ENCODE results near the gene TRIM41.

Gene TRIM41

DNA sequence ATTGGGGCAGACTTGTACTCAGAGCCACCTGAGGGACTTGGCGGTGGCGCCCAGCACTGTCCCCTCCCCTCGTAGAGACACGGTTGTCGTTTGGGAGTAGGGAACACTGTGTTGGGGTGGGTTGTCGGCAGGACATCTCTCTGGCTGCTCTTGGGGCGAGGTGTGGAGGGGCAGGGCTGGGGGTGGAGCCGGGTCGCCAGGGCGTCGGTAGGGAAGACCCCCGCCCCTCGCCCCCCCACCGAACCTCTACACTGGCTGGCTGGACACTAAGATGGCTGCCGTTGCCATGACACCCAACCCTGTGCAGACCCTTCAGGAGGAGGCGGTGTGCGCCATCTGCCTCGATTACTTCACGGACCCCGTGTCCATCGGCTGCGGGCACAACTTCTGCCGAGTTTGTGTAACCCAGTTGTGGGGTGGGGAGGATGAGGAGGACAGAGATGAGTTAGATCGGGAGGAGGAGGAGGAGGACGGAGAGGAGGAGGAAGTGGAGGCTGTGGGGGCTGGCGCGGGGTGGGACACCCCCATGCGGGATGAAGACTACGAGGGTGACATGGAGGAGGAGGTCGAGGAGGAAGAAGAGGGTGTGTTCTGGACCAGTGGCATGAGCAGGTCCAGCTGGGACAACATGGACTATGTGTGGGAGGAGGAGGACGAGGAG, 778 bp downstream of the TRIM41 start:
- no peaks in the 10 kb centered on the region for H3K27me3 ChIP-seq (ENCODE audit: insufficient read depth, poor library complexity, severe bottlenecking)
- TF ChIP-seq GABPA (IDR thresholded peaks at IDR 0.05; ENCODE audit: low read depth) (no peak), POLR2AphosphoS5 (IDR thresholded peaks at IDR 0.05; ENCODE audit: low read depth) (peak; percentile 9), CTCF (IDR thresholded peaks at IDR 0.05; ENCODE audit: insufficient read depth, low read length) (no peak), SPI1 (IDR thresholded peaks at IDR 0.05; ENCODE audit: borderline replicate concordance, low read depth) (peak; percentile 62; the same call in 1 of the 2 replicates), REST (IDR thresholded peaks at IDR 0.05; ENCODE audit: insufficient replicate concordance, low read depth) (no peak)
- H3K4me3 ChIP-seq (replicated peaks; ENCODE audit: insufficient read depth, low read length): peak overlapping the region; percentile 68
- DNase-seq (ENCODE audit: low read depth in 1 of 2, low spot score in 1 of 2): peak in 1 of 2 experiments; percentile 62
- peak overlapping the region; percentile 97 for H3K27ac ChIP-seq (replicated peaks)

DNA sequence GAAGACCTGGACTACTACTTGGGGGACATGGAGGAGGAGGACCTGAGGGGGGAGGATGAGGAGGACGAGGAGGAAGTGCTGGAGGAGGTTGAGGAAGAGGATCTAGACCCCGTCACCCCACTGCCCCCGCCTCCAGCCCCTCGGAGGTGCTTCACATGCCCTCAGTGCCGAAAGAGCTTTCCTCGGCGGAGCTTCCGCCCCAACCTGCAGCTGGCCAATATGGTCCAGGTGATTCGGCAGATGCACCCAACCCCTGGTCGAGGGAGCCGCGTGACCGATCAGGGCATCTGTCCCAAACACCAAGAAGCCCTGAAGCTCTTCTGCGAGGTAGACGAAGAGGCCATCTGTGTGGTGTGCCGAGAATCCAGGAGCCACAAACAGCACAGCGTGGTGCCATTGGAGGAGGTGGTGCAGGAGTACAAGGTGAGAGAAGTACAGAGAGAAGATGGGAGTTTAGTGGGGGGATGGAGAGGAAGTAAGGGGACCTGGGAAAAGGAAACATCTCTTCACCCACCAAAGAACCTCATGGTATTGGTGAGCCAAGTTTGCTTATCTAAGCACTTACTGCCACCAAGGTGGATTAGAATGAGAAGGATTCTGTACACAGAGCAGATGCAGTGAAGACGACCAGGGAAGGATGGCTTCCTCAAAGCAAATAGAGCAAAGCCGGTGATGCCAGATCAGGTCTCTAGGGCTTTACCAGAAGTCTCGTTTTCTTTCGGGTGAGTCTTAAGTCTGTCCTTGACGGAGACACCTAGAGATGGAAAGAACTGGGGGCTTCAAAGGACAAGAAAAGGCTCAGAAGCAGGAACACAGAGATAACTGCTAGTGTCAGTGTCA, 1.5 kb downstream of the TRIM41 start:
- H3K27ac ChIP-seq (replicated peaks): peak overlapping the region; percentile 97
- peak overlapping the region; percentile 68 for H3K4me3 ChIP-seq (replicated peaks; ENCODE audit: insufficient read depth, low read length)

GRCh38 chr5:181229996-181230395, 6.9 kb downstream of the TRIM41 start:
- no peak for DNase-seq (ENCODE audit: low read depth in 1 of 2, low spot score in 1 of 2)
- TF ChIP-seq CTCF (IDR thresholded peaks at IDR 0.05; ENCODE audit: insufficient read depth, low read length) (no peak), REST (IDR thresholded peaks at IDR 0.05; ENCODE audit: insufficient replicate concordance, low read depth) (no peak), POLR2AphosphoS5 (IDR thresholded peaks at IDR 0.05; ENCODE audit: low read depth) (no peak), SPI1 (IDR thresholded peaks at IDR 0.05; ENCODE audit: borderline replicate concordance, low read depth) (no peak), GABPA (IDR thresholded peaks at IDR 0.05; ENCODE audit: low read depth) (no peak)
- Histone ChIP-seq H3K27me3 (ENCODE audit: insufficient read depth, poor library complexity, severe bottlenecking) (no peaks in the 10 kb centered on the region), H3K27ac (replicated peaks) (no peak overlapping the region), H3K4me3 (replicated peaks; ENCODE audit: insufficient read depth, low read length) (no peak overlapping the region)

More for the DNA sequence above, 1.5 kb downstream of the TRIM41 start:
- peak in 1 of 2 experiments; percentile 45 for DNase-seq (ENCODE audit: low read depth in 1 of 2, low spot score in 1 of 2)
- H3K27me3 ChIP-seq (ENCODE audit: insufficient read depth, poor library complexity, severe bottlenecking): no peaks in the 10 kb centered on the region
- TF ChIP-seq SPI1 (IDR thresholded peaks at IDR 0.05; ENCODE audit: borderline replicate concordance, low read depth): peak; percentile 0; the same call in 1 of the 2 replicates
- no peak for TF ChIP-seq POLR2AphosphoS5 (IDR thresholded peaks at IDR 0.05; ENCODE audit: low read depth)

DNA sequence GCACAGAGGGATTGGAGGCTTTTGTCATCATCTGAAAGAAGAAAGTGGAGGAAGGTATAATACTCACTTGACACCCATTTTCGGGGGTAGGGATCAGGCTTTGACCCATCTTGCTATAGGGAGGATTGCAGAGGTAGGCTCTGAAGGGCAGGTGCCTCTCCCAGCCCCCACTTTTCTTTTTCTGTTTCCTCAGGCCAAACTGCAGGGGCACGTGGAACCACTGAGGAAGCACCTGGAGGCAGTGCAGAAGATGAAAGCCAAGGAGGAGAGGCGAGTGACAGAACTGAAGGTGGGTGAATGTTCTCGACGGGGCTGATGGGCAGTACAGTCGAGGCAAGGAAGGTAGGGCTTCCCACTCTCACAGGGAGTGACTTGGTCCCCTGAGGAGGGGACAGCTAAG, 7.5 kb downstream of the TRIM41 start:
- H3K27me3 ChIP-seq (ENCODE audit: insufficient read depth, poor library complexity, severe bottlenecking): no peaks in the 10 kb centered on the region
- H3K27ac ChIP-seq (replicated peaks): no peak overlapping the region
- TF ChIP-seq POLR2AphosphoS5 (IDR thresholded peaks at IDR 0.05; ENCODE audit: low read depth) (no peak), CTCF (IDR thresholded peaks at IDR 0.05; ENCODE audit: insufficient read depth, low read length) (no peak), REST (IDR thresholded peaks at IDR 0.05; ENCODE audit: insufficient replicate concordance, low read depth) (no peak), GABPA (IDR thresholded peaks at IDR 0.05; ENCODE audit: low read depth) (no peak), SPI1 (IDR thresholded peaks at IDR 0.05; ENCODE audit: borderline replicate concordance, low read depth) (no peak)
- DNase-seq (ENCODE audit: low read depth in 1 of 2, low spot score in 1 of 2): no peak
- H3K4me3 ChIP-seq (replicated peaks; ENCODE audit: insufficient read depth, low read length): no peak overlapping the region
